Common myeloid progenitor, CD34-positive (primary cell): ENCODE results near the gene COL15A1.
"Not testable (repeated sequence)": the region's sequence is repeated elsewhere in the genome, so short reads cannot be mapped to it uniquely, and the experiment has no call there.

Experiments used
- CTCF ChIA-PET: fragments of 350-600 bp; sonication (Branson Sonifier 250); formaldehyde crosslinking; loops from one replicate; lab custom pipeline; 2021; ENCODE audit warnings: antibody characterized with exemption; lab: Charles Lee
- POLR2A ChIA-PET: fragments of 350-600 bp; sonication (Branson Sonifier 250); formaldehyde crosslinking; loops from one replicate; lab custom pipeline; 2021; ENCODE audit warnings: antibody characterized with exemption; lab: Charles Lee
- DNase-seq, 3 donors: peaks; one replicate each; pipeline versions ENCODE4 v3.0.0 to v3.0.0-alpha.2; 2013
- H3K27ac ChIP-seq, 2 experiments: 1 replicate in 1 of 2; 2 replicates in 1 of 2; pipeline ENCODE4 v1.7.0; 2013; ENCODE audit warnings: inconsistent platforms in 2 of 2, low read length in 2 of 2, mild to moderate bottlenecking in 2 of 2, low read depth in 1 of 2, moderate library complexity in 1 of 2; ENCODE audit not compliant: severe bottlenecking in 2 of 2, insufficient read depth in 1 of 2, poor library complexity in 1 of 2
- H3K27me3 ChIP-seq, 5 experiments: replicated peaks in 2 of 5; 1 replicate in 3 of 5; 2 replicates in 2 of 5; pipeline versions ENCODE4 v1.6.1 to v1.7.0; 2013; ENCODE audit warnings: low read length in 4 of 5, mild to moderate bottlenecking in 2 of 5, moderate library complexity in 2 of 5, inconsistent platforms in 1 of 5; ENCODE audit not compliant: insufficient read depth in 5 of 5, control insufficient read depth in 4 of 5
- H3K36me3 ChIP-seq, 4 experiments: 1 replicate in 2 of 4; 2 replicates in 2 of 4; pipeline versions ENCODE4 v1.6.1 to v1.7.0; 2013; ENCODE audit warnings: low read length in 3 of 4, control low read depth in 1 of 4, mild to moderate bottlenecking in 1 of 4; ENCODE audit not compliant: control insufficient read depth in 4 of 4, insufficient read depth in 4 of 4
- H3K4me1 ChIP-seq, 4 experiments: 1 replicate in 3 of 4; 2 replicates in 1 of 4; pipeline versions ENCODE4 v1.6.1 to v1.7.1; 2013; ENCODE audit warnings: low read length in 3 of 4, mild to moderate bottlenecking in 3 of 4, control low read depth in 1 of 4, inconsistent platforms in 1 of 4, moderate library complexity in 1 of 4; ENCODE audit not compliant: control insufficient read depth in 4 of 4, insufficient read depth in 4 of 4; ENCODE audit errors: control extremely low read depth in 1 of 4
- H3K4me3 ChIP-seq, 7 experiments: 1 replicate in 4 of 7; 2 replicates in 3 of 7; pipeline versions ENCODE4 v1.5.1 to v1.7.0; 2013; ENCODE audit warnings: mild to moderate bottlenecking in 7 of 7, low read length in 6 of 7, moderate library complexity in 6 of 7, inconsistent platforms in 2 of 7, low read depth in 2 of 7, control low read depth in 1 of 7; ENCODE audit not compliant: insufficient read depth in 4 of 7, control insufficient read depth in 1 of 7; ENCODE audit errors: extremely low read depth in 1 of 7
- H3K9me3 ChIP-seq, 5 experiments: 1 replicate in 4 of 5; 2 replicates in 1 of 5; pipeline versions ENCODE4 v1.6.1 to v1.7.1; 2013; ENCODE audit warnings: low read length in 4 of 5, mild to moderate bottlenecking in 2 of 5, inconsistent platforms in 1 of 5, low read depth in 1 of 5, moderate library complexity in 1 of 5; ENCODE audit not compliant: control insufficient read depth in 4 of 5, insufficient read depth in 2 of 5; ENCODE audit errors: control extremely low read depth in 1 of 5
- WGBS: methylation state at CpG from one replicate; pipeline ENCODE4 v1.1.5; 2013; ENCODE audit not compliant: insufficient coverage; 5-methylcytosine and 5-hydroxymethylcytosine counted together

Gene COL15A1

DNA sequence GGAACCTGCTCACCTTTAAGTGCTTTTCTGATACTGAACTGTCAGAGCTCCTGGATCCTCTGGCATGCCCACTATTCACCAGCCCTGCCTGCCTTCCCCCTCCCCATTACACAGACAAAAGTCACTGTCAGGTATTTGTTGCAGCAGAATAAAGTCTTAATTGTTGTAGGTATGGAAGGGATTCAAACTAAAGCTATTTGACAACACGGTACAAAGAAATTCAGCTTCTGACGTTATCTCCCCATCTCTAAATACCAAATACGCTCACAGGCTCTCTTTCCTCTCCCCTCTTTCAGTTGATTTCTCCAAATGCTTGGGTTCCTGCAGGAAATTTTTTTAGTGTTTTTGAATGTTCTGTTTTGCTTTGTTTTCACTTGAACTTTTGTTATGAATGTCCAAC is 151.9 kb downstream of the COL15A1 start:
- ChIA-PET CTCF (interaction anchor here (0.7 kb wide), 1 partner anchor 8 kb away, joined by 3 read pairs; no protein-coding TSS in a partner anchor), POLR2A (no interaction called here)
- peaks cover 0 to 4% (median 0%) of the 10 kb centered on the region in 5 experiments for H3K9me3 ChIP-seq
- no peak overlapping the region for H3K4me3 ChIP-seq
- no peak for DNase-seq
- peaks cover 0 to 22% (median 2%) of the 10 kb centered on the region in 4 experiments for H3K4me1 ChIP-seq
- H3K27ac ChIP-seq: no peak overlapping the region
- no peaks in the 10 kb centered on the region for H3K36me3 ChIP-seq
- H3K27me3 ChIP-seq: no peaks in the 10 kb centered on the region
- WGBS: no CpG with 5 or more reads among the region's 3 CpGs

DNA sequence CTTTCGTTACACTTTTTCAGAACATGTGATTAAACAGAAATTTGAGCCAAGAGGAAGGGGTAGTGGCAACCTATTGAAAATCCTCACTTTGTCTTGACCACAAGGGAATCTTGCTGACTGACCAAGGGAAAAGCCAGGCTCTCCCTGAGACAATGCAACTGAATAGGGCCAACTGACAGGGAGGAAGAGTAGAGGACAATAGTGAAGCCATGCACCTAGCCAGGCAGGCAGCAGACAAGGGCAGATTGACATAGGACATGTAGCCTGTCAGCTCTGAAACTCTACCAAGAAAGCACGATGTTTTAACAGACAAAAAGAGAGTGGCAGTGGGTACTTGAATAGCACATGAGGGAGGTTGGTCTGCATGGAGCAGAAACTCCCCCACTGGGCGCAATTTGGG is 152.7 kb downstream of the COL15A1 start:
- DNase-seq: no peak
- H3K4me3 ChIP-seq: no peak overlapping the region
- H3K36me3 ChIP-seq: no peaks in the 10 kb centered on the region
- CTCF ChIA-PET: no interaction called here
- WGBS: 92% methylated on average over 2 of the region's 3 CpGs
- peaks cover 0 to 4% (median 0%) of the 10 kb centered on the region in 5 experiments for H3K9me3 ChIP-seq
- peaks cover 0 to 22% (median 2%) of the 10 kb centered on the region in 4 experiments for H3K4me1 ChIP-seq
- POLR2A ChIA-PET: no interaction called here
- no peaks in the 10 kb centered on the region for H3K27me3 ChIP-seq
- no peak overlapping the region for H3K27ac ChIP-seq

DNA sequence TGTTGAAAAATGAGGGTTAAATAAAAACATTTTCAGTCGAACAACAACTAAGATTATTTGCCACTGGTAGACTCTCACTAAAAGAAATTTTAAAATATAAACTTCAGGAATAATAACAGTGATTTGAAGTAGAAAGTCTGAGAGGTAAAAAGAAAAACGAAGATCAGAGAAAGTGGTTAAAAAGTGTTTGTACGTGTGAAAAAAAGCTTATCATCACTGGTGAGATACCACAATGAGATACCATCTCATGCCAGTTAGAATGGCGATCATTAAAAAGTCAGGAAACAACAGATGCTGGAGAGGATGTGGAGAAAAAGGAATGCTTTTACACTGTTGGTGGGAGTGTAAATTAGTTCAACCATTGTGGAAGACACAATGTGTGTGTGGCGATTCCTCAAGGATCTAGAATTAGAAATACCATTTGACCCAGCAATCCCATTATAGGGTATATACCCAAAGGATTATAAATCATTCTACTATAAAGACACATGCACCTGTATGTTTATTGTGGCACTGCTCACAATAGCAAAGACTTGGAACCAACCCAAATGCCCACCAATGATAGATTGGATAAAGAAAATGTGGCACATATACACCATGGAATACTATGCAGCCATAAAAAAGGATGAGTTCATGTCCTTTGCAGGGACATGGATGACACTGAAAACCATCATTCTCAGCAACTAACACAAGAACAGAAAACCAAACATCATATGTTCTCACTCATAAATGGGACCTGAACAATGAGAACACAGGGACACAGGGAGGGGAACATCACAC is 156.3 kb downstream of the COL15A1 start:
- peaks cover 3 to 21% (median 11%) of the 10 kb centered on the region in 4 experiments for H3K4me1 ChIP-seq
- H3K27ac ChIP-seq, POLR2A ChIA-PET, H3K27me3 ChIP-seq, DNase-seq, H3K4me3 ChIP-seq, H3K9me3 ChIP-seq, H3K36me3 ChIP-seq: not testable (repeated sequence)
- WGBS: no CpG with 5 or more reads among the region's 5 CpGs
- CTCF ChIA-PET: interaction anchor here (1.7 kb wide), 1 partner anchor 17 kb away, joined by 4 read pairs; no protein-coding TSS in a partner anchor

DNA sequence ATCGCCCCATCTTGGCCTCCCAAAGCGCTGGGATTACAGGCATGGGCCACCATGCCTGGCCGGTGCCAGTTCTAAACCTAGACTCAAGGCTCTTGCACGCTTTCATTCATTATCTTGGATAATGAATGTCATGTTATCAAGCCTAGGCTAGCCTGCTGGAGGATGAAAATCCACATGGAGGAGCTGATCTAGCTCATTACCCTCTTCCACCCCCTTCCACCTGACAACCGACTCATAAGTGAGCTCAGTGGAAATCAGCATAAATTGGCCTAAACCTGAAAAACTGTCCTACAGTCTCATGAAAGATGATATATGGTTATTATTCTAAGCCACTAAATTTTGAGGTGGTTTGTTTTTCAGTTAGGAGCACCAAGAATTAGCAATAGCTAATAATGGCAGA is 157.6 kb downstream of the COL15A1 start:
- Histone ChIP-seq H3K4me1 (peaks cover 6 to 19% (median 13%) of the 10 kb centered on the region in 4 experiments), H3K27me3 (no peaks in the 10 kb centered on the region), H3K4me3 (no peak overlapping the region), H3K27ac (no peak overlapping the region), H3K9me3 (peaks cover 0 to 4% (median 0%) of the 10 kb centered on the region in 5 experiments), H3K36me3 (no peaks in the 10 kb centered on the region)
- CTCF ChIA-PET: interaction anchor here (0.8 to 3.7 kb wide), 5 partner anchors 9 to 100 kb away, joined by 3 to 17 read pairs (median 4); no protein-coding TSS in a partner anchor
- no peak for DNase-seq
- 93% methylated on average over 3 of the region's 5 CpGs for WGBS
- POLR2A ChIA-PET: interaction anchor here (0.6 to 0.7 kb wide), 2 partner anchors 12 to 49 kb away, joined by 3 read pairs; no protein-coding TSS in a partner anchor

DNA sequence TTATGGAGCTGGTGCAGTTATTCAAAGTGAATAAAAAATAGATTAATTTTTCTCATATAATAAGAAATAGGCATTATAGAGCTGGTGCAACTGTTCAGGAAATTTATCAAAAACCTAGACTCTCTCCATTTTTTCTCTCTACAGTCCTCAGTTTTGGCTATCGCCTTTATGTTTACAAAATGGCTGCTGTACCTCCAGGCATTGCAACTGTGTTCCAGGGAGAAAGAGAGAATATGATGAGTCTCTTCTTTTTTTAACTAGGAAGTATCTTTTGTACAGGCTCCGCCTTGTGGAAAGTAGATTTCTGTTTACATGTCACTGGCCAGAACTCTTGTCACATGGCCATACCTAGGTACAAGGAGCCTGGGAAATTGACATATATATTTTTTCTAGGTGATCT is 158.1 kb downstream of the COL15A1 start:
- no peak for DNase-seq
- Histone ChIP-seq H3K4me1 (peaks cover 12 to 22% (median 19%) of the 10 kb centered on the region in 4 experiments), H3K27ac (no peak overlapping the region), H3K36me3 (no peaks in the 10 kb centered on the region), H3K9me3 (peaks cover 0 to 4% (median 0%) of the 10 kb centered on the region in 5 experiments), H3K27me3 (no peaks in the 10 kb centered on the region), H3K4me3 (no peak overlapping the region)
- ChIA-PET CTCF (interaction anchor here (0.8 to 3.7 kb wide), 6 partner anchors 10 to 101 kb away, joined by 3 to 17 read pairs (median 4); no protein-coding TSS in a partner anchor), POLR2A (interaction anchor here (0.7 kb wide), 1 partner anchor 50 kb away, joined by 3 read pairs; no protein-coding TSS in a partner anchor)
- no CpG with 5 or more reads among the region's 2 CpGs for WGBS

DNA sequence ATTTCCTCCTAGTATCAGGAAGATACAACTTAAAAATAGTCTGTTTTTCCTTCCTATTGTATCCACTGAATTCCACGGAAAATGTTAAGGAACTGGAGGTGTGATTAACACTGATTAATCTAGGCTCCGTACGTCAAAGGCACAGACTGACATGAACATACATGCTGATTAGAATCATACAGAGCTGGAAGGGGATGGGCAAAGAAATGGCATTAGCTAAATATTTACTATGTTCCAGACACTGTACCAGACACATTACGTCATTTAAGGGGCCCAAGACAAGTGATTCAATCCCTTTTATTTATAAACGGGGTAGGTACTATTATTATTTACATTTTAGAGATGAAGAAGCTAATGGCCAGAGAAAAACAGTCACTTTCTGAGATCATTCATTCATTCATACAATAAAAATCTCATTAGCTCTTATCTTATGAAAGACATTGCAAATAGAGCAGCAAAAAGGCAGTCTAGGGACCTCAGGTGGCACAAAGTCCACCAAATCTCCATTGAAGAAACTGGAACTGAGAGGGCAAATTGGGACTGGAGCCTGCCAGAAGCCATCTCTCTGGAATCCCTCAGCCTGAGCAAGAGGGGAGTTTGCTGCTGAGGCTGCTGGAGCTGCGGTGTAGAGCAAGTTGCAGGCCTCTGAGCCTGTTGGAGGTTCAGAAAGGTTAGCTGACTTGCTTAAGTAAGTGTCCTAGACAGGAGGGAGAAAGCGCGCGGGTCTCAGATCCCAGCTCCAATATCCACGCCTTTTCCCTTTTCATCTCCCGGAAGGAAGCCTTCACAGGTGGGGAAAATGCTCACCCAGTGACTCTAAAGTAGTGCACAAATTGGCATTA is 159.6 kb downstream of the COL15A1 start:
- no peak overlapping the region for H3K27ac ChIP-seq
- peaks cover 0 to 4% (median 0%) of the 10 kb centered on the region in 5 experiments for H3K9me3 ChIP-seq
- ChIA-PET POLR2A (interaction anchor here (1.4 kb wide), 1 partner anchor 15 kb away, joined by 5 read pairs; no protein-coding TSS in a partner anchor), CTCF (interaction anchor here (0.6 to 3.7 kb wide), 18 partner anchors 8 to 105 kb away, joined by 3 to 17 read pairs (median 5); no protein-coding TSS in a partner anchor)
- no peaks in the 10 kb centered on the region for H3K27me3 ChIP-seq
- H3K4me3 ChIP-seq: peak overlapping the region in 1 of 7 experiments; percentile 7
- peaks cover 24 to 36% (median 33%) of the 10 kb centered on the region in 4 experiments for H3K4me1 ChIP-seq
- H3K36me3 ChIP-seq: no peaks in the 10 kb centered on the region
- DNase-seq: no peak
- WGBS: 89% methylated on average over 6 of the region's 11 CpGs
